Measurements from ENCODE around the gene CUL1. TPM values are rescaled to one million over a fixed set of nuclear protein-coding genes. Genes with fewer than 3 reads are reported as not detected.

Gene CUL1
- total RNA-seq, 2 donors from 2014 or later, result 47.0 to 60.0 TPM

DNA sequence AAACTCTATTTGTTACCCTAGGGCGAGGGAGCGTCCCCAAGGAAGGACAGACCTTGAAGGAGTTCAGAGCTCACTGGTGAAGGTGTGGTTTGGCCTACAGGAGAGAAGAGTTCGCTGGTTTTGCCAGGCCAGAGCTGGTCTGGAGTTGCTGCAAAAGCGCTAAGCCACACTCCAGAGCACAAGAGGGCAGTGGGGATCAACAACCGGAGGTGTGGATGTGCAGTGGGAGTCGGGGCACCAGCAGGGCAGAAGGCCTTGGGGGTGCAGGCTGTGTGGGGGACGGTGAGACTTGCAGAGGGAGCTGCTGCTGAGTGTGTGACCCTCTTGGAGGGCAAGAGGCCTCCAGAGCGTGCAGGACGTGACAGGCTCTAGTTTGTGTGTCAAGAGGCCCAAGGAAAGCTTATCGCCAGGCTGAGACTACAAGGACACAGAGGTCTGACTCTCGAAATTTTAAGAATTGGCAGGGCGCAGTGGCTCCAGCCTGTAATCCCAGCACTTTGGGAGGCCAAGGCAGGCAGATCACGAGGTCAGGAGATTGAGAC, 14.3 kb upstream of the CUL1 start:
- ATAC-seq (ENCODE audit: insufficient number of reproducible peaks, low FRiP score, low read depth) (no peak), DNase-seq (ENCODE audit: low spot score) (no peak)
- H3K4me3 ChIP-seq, result no peak overlapping the region
- TF ChIP-seq CTCF (IDR thresholded peaks at IDR 0.05), result no peak
- H3K27me3 ChIP-seq (replicated peaks; ENCODE audit: insufficient read depth), result no peaks in the 10 kb centered on the region
- H3K27ac ChIP-seq, result no peak overlapping the region
- H3K36me3 ChIP-seq, result no peaks in the 10 kb centered on the region
- H3K4me1 ChIP-seq (ENCODE audit: control insufficient read depth in 1 of 2, low read depth in 2 of 2), result peaks cover 3 to 19% of the 10 kb centered on the region in 2 donors
- peaks cover 4% of the 10 kb centered on the region for H3K9me3 ChIP-seq

DNA sequence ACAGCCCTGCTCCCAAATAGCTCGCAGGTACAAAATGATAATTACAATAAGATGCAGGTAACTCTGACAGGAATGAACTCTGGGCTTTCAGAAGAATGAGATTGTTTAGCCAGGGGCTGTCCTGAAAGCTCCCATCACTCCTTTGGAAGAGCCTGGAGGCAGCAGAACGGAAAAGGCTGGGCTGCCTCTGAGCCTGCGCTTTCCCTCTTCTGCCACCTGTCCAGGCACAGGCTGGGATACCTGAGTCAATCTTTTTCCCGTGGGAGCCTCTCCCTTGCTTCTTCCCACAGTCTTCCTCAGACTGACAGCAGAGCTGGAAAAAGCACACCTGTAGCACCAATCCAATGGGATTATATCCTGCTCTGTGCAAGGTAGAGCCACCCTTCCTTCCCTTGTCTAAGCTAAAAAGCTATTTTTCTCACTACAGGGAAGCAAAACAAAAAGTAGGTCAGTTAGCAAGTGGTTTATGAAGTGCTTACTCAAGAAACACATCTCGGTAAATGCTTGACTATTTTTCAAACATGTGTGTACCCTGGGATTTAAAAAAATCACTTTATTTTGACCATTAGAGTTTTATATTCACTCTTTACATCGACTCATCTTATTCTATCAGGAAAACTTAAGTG, 12.3 kb upstream of the CUL1 start:
- Histone ChIP-seq H3K27me3 (replicated peaks; ENCODE audit: insufficient read depth) (no peaks in the 10 kb centered on the region), H3K27ac (no peak overlapping the region), H3K36me3 (no peaks in the 10 kb centered on the region), H3K4me3 (no peak overlapping the region), H3K4me1 (ENCODE audit: control insufficient read depth in 1 of 2, low read depth in 2 of 2) (peaks cover 3 to 19% of the 10 kb centered on the region in 2 donors), H3K9me3 (peaks cover 4% of the 10 kb centered on the region)
- DNase-seq (ENCODE audit: low spot score) (no peak), ATAC-seq (ENCODE audit: insufficient number of reproducible peaks, low FRiP score, low read depth) (no peak)
- no peak for TF ChIP-seq CTCF (IDR thresholded peaks at IDR 0.05)

DNA sequence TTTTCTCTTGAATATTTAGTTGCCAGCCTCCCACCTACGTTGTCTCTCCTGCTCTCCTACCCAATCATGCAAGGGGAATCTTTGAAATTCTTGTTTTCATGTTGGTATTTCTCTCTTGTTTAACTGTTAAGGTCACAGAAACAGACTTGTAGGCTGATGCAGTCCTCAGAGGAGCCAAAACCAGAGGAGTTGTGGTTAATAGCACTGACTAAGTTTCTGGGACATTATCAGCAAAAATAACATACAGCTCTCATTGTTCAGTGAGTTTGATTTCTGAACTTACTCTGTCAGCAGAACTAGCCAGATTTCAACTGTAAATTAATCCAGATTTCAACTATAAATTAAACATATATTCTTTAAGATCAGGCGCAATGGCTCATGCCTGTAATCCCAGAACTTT, 11.1 kb upstream of the CUL1 start:
- H3K27ac ChIP-seq, result no peak overlapping the region
- TF ChIP-seq CTCF (IDR thresholded peaks at IDR 0.05), result no peak
- H3K9me3 ChIP-seq, result no peaks in the 10 kb centered on the region
- H3K27me3 ChIP-seq (replicated peaks; ENCODE audit: insufficient read depth), result no peaks in the 10 kb centered on the region
- H3K4me1 ChIP-seq (ENCODE audit: control insufficient read depth in 1 of 2, low read depth in 2 of 2), result peaks cover 3 to 19% of the 10 kb centered on the region in 2 donors
- DNase-seq (ENCODE audit: low spot score) (no peak), ATAC-seq (ENCODE audit: insufficient number of reproducible peaks, low FRiP score, low read depth) (no peak)
- H3K4me3 ChIP-seq, result no peak overlapping the region
- H3K36me3 ChIP-seq, result no peaks in the 10 kb centered on the region

DNA sequence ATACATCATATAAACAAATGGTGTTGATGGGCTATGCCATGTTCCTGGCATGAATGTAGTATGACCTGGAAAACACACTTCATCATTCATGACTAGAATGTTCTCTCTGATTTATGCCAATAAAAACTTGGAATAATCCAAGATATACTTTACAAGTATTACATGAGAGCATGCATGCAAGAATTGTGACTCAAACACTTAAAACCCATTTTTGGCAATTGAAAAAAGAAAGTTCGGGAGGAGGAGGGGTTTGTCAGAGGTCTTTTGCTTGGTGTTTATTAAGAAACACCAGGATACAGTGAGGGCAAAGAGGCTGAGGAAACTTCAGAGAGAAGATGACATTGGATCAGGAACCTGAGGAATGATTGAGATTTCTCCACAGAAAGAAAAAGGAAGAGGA, 10.2 kb upstream of the CUL1 start:
- no peak for ATAC-seq (ENCODE audit: insufficient number of reproducible peaks, low FRiP score, low read depth)
- no peak for DNase-seq (ENCODE audit: low spot score)
- Histone ChIP-seq H3K9me3 (no peaks in the 10 kb centered on the region), H3K27ac (no peak overlapping the region), H3K4me3 (no peak overlapping the region), H3K4me1 (ENCODE audit: control insufficient read depth in 1 of 2, low read depth in 2 of 2) (peaks cover 3 to 19% of the 10 kb centered on the region in 2 donors), H3K27me3 (replicated peaks; ENCODE audit: insufficient read depth) (no peaks in the 10 kb centered on the region), H3K36me3 (no peaks in the 10 kb centered on the region)
- no peak for TF ChIP-seq CTCF (IDR thresholded peaks at IDR 0.05)

GRCh38 chr7:148693651-148694050, 5.1 kb upstream of the CUL1 start:
- ATAC-seq (ENCODE audit: insufficient number of reproducible peaks, low FRiP score, low read depth), result no peak

More at GRCh38 chr7:148693651-148694050, 5.1 kb upstream of the CUL1 start:
- TF ChIP-seq CTCF (IDR thresholded peaks at IDR 0.05), result no peak
- DNase-seq (ENCODE audit: low spot score), result no peak
- H3K4me1 ChIP-seq (ENCODE audit: control insufficient read depth in 1 of 2, low read depth in 2 of 2), result peaks cover 4 to 6% of the 10 kb centered on the region in 2 donors
- no peak overlapping the region for H3K4me3 ChIP-seq
- no peaks in the 10 kb centered on the region for H3K27me3 ChIP-seq (replicated peaks; ENCODE audit: insufficient read depth)
- H3K36me3 ChIP-seq, result no peaks in the 10 kb centered on the region
- H3K9me3 ChIP-seq, result no peaks in the 10 kb centered on the region
- H3K27ac ChIP-seq, result no peak overlapping the region
